HEK293 (cell line): ENCODE measurements around the gene ELMO1.

ENCODE experiments used
- CTCF ChIA-PET: fragments of 350-600 bp; formaldehyde crosslinking; extraction: SDS; loops from one replicate; lab custom pipeline; 2021; ENCODE audit warnings: antibody characterized with exemption; lab: Yijun Ruan, JAX
- POLR2A ChIA-PET: fragments of 300-600 bp; formaldehyde crosslinking; extraction: SDS; loops from one replicate; lab custom pipeline; 2020; ENCODE audit warnings: antibody characterized with exemption, inconsistent platforms; lab: Yijun Ruan, JAX
- H3K27ac ChIP-seq: fragments of 200-500 bp; sonication (Bioruptor generic); 2 replicates; pipeline ENCODE4 v1.5.1; 2014; ENCODE audit warnings: low read depth, low read length, control low read depth, inconsistent platforms; ENCODE audit errors: extremely low read depth
- H3K36me3 ChIP-seq, 2 experiments: fragments of 200-500 bp in 1 of 2; sonication (Bioruptor generic) in 1 of 2; 1 replicate in 1 of 2; 2 replicates in 1 of 2; pipeline ENCODE4 v1.5.1; 2014 to 2017; ENCODE audit warnings: inconsistent platforms in 2 of 2, low read length in 2 of 2; ENCODE audit not compliant: control insufficient read depth in 2 of 2, insufficient read depth in 1 of 2
- H3K4me1 ChIP-seq: fragments of 200-500 bp; sonication (Bioruptor generic); 2 replicates; pipeline ENCODE4 v1.5.1; 2014; ENCODE audit warnings: mild to moderate bottlenecking, low read length, inconsistent platforms; ENCODE audit not compliant: control insufficient read depth, insufficient read depth
- H3K4me3 ChIP-seq: 2 replicates; pipeline ENCODE4 v1.5.1; 2011; ENCODE audit warnings: low read depth, mild to moderate bottlenecking, control low read depth, low read length, moderate library complexity
- H3K9me3 ChIP-seq: fragments of 200-500 bp; sonication (Bioruptor generic); 2 replicates; pipeline ENCODE4 v1.5.1; 2014; ENCODE audit warnings: low read depth, low read length, inconsistent platforms; ENCODE audit not compliant: control insufficient read depth, insufficient read depth
- FEZF1 ChIP-seq: fragments of 450-650 bp; formaldehyde crosslinking; IDR thresholded peaks from 2 replicates; pipeline ENCODE4 v1.5.1; 2016; ENCODE audit warnings: missing biosample characterization, missing genetic modification characterization
- HOXC10 ChIP-seq: sonication (generic); formaldehyde crosslinking; IDR thresholded peaks from 2 replicates; pipeline ENCODE4 v1.8.1; 2023; ENCODE audit warnings: mild to moderate bottlenecking, missing genetic modification reagents
- KLF9 ChIP-seq: fragments of 450-650 bp; formaldehyde crosslinking; IDR thresholded peaks from 2 replicates; pipeline ENCODE4 v1.5.1; 2016; ENCODE audit warnings: missing biosample characterization, missing genetic modification characterization, low read depth
- MYNN ChIP-seq: fragments of 450-650 bp; formaldehyde crosslinking; IDR thresholded peaks from 2 replicates; pipeline ENCODE4 v1.5.1; 2016; ENCODE audit warnings: missing biosample characterization, missing genetic modification characterization, borderline replicate concordance
- REPIN1 ChIP-seq: fragments of 450-650 bp; formaldehyde crosslinking; IDR thresholded peaks from 2 replicates; pipeline ENCODE4 v1.5.1; 2017; ENCODE audit warnings: missing biosample characterization, missing genetic modification characterization, low read depth
- ZBTB21 ChIP-seq: fragments of 450-650 bp; formaldehyde crosslinking; IDR thresholded peaks from 2 replicates; pipeline ENCODE4 v1.5.1; 2017; ENCODE audit warnings: missing biosample characterization, missing genetic modification characterization
- ZNF10 ChIP-seq: fragments of 450-650 bp; formaldehyde crosslinking; IDR thresholded peaks from 2 replicates; pipeline ENCODE4 v1.5.1; 2017; ENCODE audit warnings: missing biosample characterization, missing genetic modification characterization
- ZNF121 ChIP-seq: fragments of 450-650 bp; formaldehyde crosslinking; IDR thresholded peaks from 2 replicates; pipeline ENCODE4 v1.5.1; 2016; ENCODE audit warnings: missing biosample characterization, missing genetic modification characterization
- ZNF133 ChIP-seq: fragments of 450-650 bp; formaldehyde crosslinking; IDR thresholded peaks from 2 replicates; pipeline ENCODE4 v1.5.1; 2016; ENCODE audit warnings: missing biosample characterization, missing genetic modification characterization
- ZNF146 ChIP-seq: fragments of 450-650 bp; formaldehyde crosslinking; IDR thresholded peaks from 2 replicates; pipeline ENCODE4 v1.5.1; 2016; ENCODE audit warnings: missing biosample characterization, missing genetic modification characterization
- ZNF174 ChIP-seq: fragments of 450-650 bp; formaldehyde crosslinking; IDR thresholded peaks from 2 replicates; pipeline ENCODE4 v1.5.0; 2017; ENCODE audit warnings: missing biosample characterization, mild to moderate bottlenecking, missing genetic modification characterization
- ZNF221 ChIP-seq: fragments of 450-650 bp; formaldehyde crosslinking; IDR thresholded peaks from 2 replicates; pipeline ENCODE4 v1.5.1; 2017; ENCODE audit warnings: missing biosample characterization, missing genetic modification characterization, borderline replicate concordance
- ZNF311 ChIP-seq: fragments of 450-650 bp; formaldehyde crosslinking; IDR thresholded peaks from 2 replicates; pipeline ENCODE4 v1.5.1; 2017; ENCODE audit warnings: missing biosample characterization, missing genetic modification characterization, borderline replicate concordance
- ZNF350 ChIP-seq: fragments of 450-650 bp; formaldehyde crosslinking; IDR thresholded peaks from 2 replicates; pipeline ENCODE4 v1.5.0; 2017; ENCODE audit warnings: missing biosample characterization, mild to moderate bottlenecking, missing genetic modification characterization
- ZNF37A ChIP-seq: fragments of 450-650 bp; IDR thresholded peaks from 2 replicates; pipeline ENCODE4 v1.5.1; 2018; ENCODE audit warnings: missing biosample characterization, missing genetic modification characterization
- ZNF561 ChIP-seq: fragments of 450-650 bp; IDR thresholded peaks from 2 replicates; pipeline ENCODE4 v1.5.1; 2018; ENCODE audit warnings: missing biosample characterization, missing genetic modification characterization, borderline replicate concordance
- ZNF837 ChIP-seq: fragments of 450-650 bp; formaldehyde crosslinking; IDR thresholded peaks from 2 replicates; pipeline ENCODE4 v1.5.1; 2016; ENCODE audit warnings: missing biosample characterization, missing genetic modification characterization
- ZSCAN30 ChIP-seq: fragments of 450-650 bp; IDR thresholded peaks from 2 replicates; pipeline ENCODE4 v1.5.1; 2018; ENCODE audit warnings: missing biosample characterization, mild to moderate bottlenecking, missing genetic modification characterization, moderate library complexity
- TF ChIP-seq, protein P1 (sequence below): fragments of 450-650 bp; formaldehyde crosslinking; IDR thresholded peaks from 2 replicates; pipeline ENCODE4 v1.5.1; 2016; ENCODE audit warnings: missing biosample characterization, missing genetic modification characterization, borderline replicate concordance
- TF ChIP-seq, protein P2 (sequence below): fragments of 450-650 bp; IDR thresholded peaks from 2 replicates; pipeline ENCODE4 v1.5.1; 2018; ENCODE audit warnings: missing biosample characterization, missing genetic modification characterization
- TF ChIP-seq, protein P3 (sequence below): fragments of 450-650 bp; formaldehyde crosslinking; IDR thresholded peaks from 2 replicates; pipeline ENCODE4 v1.5.1; 2016; ENCODE audit warnings: missing biosample characterization, missing genetic modification characterization
- TF ChIP-seq, protein P4 (sequence below): fragments of 450-650 bp; formaldehyde crosslinking; IDR thresholded peaks from 2 replicates; pipeline ENCODE4 v1.5.1; 2016; ENCODE audit warnings: missing biosample characterization, missing genetic modification characterization, low read depth

ELMO1 gene

DNA sequence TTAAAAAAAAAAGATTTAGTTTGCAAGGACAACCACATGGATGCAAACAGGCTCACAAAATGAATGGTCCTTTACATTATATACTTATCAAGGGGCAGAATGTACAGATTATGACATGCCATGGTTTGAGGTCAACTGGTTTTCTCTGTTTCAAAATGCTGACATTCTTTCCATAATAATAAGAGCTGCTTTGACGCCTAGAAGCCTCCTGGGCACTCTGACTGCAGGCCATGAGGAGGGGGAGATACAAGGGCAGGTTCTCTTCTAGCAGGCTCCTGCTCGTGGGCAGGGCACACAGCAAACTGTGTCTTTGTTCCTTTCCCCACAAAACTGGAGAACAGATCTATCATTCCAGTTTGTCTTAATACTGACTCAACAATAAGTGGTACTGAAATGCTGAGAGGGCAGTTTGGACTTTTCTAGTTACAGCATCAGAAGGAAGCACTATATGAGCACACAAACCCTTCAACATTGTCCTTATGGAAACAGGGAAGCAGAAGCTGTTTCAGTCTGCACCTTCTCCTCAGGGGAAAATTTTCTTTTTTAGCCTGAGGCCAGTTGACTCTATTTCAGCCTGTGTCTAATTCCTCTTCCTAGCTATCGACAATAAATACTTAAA is 409.4 kb downstream of the ELMO1 start:
- Histone ChIP-seq H3K9me3 (no peaks in the 10 kb centered on the region), H3K4me1 (no peaks in the 10 kb centered on the region), H3K27ac (no peak overlapping the region), H3K36me3 (no peaks in the 10 kb centered on the region), H3K4me3 (no peak overlapping the region)
- TF ChIP-seq ZBTB21 (tag by site-specific recombination) (no peak), ZNF121 (tag by site-specific recombination) (no peak), ZNF10 (tag by site-specific recombination) (no peak), ZNF311 (tag by site-specific recombination) (no peak), FEZF1 (tag by site-specific recombination) (no peak), MYNN (tag by site-specific recombination) (no peak), ZNF221 (tag by site-specific recombination) (no peak)
- TF ChIP-seq, protein P1, sequence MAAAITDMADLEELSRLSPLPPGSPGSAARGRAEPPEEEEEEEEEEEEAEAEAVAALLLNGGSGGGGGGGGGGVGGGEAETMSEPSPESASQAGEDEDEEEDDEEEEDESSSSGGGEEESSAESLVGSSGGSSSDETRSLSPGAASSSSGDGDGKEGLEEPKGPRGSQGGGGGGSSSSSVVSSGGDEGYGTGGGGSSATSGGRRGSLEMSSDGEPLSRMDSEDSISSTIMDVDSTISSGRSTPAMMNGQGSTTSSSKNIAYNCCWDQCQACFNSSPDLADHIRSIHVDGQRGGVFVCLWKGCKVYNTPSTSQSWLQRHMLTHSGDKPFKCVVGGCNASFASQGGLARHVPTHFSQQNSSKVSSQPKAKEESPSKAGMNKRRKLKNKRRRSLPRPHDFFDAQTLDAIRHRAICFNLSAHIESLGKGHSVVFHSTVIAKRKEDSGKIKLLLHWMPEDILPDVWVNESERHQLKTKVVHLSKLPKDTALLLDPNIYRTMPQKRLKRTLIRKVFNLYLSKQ (tag by site-specific recombination): no peak
- TF ChIP-seq, protein P2, sequence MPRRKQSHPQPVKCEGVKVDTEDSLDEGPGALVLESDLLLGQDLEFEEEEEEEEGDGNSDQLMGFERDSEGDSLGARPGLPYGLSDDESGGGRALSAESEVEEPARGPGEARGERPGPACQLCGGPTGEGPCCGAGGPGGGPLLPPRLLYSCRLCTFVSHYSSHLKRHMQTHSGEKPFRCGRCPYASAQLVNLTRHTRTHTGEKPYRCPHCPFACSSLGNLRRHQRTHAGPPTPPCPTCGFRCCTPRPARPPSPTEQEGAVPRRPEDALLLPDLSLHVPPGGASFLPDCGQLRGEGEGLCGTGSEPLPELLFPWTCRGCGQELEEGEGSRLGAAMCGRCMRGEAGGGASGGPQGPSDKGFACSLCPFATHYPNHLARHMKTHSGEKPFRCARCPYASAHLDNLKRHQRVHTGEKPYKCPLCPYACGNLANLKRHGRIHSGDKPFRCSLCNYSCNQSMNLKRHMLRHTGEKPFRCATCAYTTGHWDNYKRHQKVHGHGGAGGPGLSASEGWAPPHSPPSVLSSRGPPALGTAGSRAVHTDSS (tag by site-specific recombination): no peak
- CTCF ChIA-PET: interaction anchor here (0.9 to 1.2 kb wide), 2 partner anchors 368 to 554 kb away, joined by 3 read pairs; no protein-coding TSS in a partner anchor
- POLR2A ChIA-PET: no interaction called here

GRCh38 chr7:37038706-37039105 is 410.0 kb downstream of the ELMO1 start:
- CTCF ChIA-PET: interaction anchor here (1.8 kb wide), 1 partner anchor 143 kb away, joined by 3 read pairs; no protein-coding TSS in a partner anchor
- Histone ChIP-seq H3K4me3 (no peak overlapping the region), H3K27ac (no peak overlapping the region), H3K36me3 (no peaks in the 10 kb centered on the region), H3K4me1 (no peaks in the 10 kb centered on the region), H3K9me3 (no peaks in the 10 kb centered on the region)
- TF ChIP-seq ZSCAN30 (tag by site-specific recombination) (no peak), ZNF133 (tag by site-specific recombination) (no peak), ZNF561 (no peak), ZNF146 (tag by site-specific recombination) (no peak), REPIN1 (tag by site-specific recombination) (no peak), ZNF837 (tag by site-specific recombination) (no peak), FEZF1 (tag by site-specific recombination) (no peak), ZNF174 (tag by site-specific recombination) (no peak), KLF9 (tag by site-specific recombination) (no peak), ZNF350 (tag by site-specific recombination) (no peak), ZNF37A (tag by site-specific recombination) (no peak), HOXC10 (CRISPR knock-in tag) (no peak)
- TF ChIP-seq, protein P3, sequence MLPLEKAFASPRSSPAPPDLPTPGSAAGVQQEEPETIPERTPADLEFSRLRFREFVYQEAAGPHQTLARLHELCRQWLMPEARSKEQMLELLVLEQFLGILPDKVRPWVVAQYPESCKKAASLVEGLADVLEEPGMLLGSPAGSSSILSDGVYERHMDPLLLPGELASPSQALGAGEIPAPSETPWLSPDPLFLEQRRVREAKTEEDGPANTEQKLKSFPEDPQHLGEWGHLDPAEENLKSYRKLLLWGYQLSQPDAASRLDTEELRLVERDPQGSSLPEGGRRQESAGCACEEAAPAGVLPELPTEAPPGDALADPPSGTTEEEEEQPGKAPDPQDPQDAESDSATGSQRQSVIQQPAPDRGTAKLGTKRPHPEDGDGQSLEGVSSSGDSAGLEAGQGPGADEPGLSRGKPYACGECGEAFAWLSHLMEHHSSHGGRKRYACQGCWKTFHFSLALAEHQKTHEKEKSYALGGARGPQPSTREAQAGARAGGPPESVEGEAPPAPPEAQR (tag by site-specific recombination): no peak
- TF ChIP-seq, protein P4, sequence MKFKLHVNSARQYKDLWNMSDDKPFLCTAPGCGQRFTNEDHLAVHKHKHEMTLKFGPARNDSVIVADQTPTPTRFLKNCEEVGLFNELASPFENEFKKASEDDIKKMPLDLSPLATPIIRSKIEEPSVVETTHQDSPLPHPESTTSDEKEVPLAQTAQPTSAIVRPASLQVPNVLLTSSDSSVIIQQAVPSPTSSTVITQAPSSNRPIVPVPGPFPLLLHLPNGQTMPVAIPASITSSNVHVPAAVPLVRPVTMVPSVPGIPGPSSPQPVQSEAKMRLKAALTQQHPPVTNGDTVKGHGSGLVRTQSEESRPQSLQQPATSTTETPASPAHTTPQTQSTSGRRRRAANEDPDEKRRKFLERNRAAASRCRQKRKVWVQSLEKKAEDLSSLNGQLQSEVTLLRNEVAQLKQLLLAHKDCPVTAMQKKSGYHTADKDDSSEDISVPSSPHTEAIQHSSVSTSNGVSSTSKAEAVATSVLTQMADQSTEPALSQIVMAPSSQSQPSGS (tag by site-specific recombination): no peak
- POLR2A ChIA-PET: no interaction called here
